NAMALWA (cell line): ENCODE results near the gene TMEM126A.
"Not testable (repeated sequence)": the region's sequence is repeated elsewhere in the genome, so short reads cannot be mapped to it uniquely, and the experiment has no call there.

ENCODE experiments used
- DNase-seq: peaks from one replicate; pipeline ENCODE4 v3.0.0-alpha.2; 2015; ENCODE audit warnings: low spot score

TMEM126A gene

DNA sequence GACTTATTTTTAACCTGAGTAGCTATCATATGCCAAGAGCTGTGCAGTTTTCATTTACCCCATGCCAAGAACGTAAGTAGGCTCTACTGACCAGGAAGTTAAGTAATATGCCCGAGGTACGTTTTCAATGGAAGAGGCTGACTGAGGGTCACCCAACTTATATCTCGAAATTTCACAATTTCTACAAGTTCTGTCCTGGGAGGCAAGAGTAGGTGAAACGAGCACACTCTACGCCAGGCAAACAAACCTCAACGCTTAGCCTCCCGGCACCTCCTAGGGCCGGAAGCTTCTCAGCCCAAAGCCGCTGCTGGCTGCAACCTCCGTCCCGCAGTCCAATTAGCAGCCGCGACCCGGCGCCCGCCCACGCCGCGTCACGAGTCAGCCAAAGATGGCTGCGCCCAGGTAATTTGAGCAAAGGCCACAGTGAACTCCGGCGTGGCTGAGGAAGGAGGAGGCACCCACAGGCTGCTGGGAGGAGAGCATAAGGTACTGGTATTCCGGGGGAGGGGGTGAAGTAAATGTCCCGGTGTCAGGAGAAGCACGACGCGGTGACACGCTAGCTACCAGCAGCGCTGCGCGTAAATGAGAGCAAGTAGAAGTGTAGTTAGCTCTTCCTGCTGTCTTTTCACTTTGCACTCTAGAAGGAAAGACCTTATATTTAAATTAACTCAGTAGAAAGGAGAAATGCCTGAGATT lies at the start of gene TMEM126A:
Gene TMEM126A, plus strand, starts transcription at position 364 of the 696 bp plus-strand sequence. CDS start 2,289 bp downstream, outside the sequence.
- peak; percentile 93 for DNase-seq

DNA sequence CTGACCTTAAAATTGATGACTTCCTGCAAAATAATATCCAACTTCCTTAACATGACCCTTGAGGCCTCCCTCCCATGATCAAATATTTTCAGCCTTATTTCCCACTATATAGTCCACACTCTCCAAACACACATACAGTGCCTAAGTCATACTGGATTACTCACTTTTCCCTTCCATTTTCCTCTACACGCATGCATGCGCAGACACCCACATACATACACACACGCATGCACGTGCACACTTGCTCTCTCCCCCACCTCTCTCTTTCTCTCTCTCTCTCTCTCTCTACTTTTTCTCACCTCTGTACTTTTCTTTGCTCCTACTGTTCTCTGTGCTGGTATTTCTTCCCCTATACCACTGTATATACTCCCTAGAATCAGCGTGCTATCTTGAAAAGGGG lies 48.7 kb upstream of the TMEM126A start:
- DNase-seq = no peak

DNA sequence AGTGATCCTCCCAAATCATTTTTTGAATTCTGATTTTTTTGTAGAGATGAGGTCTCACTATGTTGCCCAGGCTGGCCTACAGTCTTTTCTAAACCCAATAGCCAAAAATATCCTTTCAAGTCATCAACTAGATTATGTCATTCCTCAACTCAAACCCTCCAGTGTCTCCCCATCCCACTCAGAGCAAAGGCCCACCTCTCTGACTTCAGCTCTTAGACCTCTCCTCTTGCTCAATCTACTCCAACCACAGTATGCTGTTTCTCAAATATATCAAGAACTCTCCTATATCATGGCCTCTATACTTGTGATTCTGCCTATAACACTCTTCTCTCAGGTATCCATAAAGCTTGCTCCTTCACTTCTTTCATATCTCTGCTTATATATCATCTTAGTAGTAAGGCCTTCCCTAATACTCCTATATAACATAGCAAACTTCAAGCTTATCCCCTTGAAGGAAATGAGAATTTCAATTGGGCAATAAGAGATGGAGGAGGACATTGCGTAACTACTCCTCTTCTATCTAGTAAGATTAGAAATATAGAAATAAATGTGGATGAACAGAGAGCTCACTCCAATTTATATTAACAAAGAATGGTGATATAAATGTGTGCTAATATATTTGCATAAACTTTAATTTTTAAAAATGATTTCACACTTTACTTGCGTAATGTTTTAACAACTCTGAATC lies 45.1 kb upstream of the TMEM126A start:
- no peak for DNase-seq

DNA sequence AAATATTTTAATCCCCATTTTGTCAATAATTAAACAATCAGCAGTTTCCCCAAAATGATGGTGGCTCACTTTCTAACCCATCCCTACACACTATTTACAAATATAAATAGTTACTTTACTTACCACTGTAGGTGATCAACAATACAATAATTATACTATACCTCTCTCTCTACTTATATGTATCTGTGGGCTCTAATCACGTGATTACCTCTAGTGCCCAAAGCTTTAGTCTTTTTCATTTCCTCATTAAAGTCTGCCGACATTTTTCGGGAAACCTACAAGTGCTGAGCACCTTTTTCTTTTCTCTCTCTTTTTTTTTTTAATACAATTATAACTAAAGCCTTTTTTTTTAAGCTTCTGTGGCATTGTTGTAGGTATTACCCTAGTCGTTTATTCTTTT lies 44.5 kb upstream of the TMEM126A start:
- DNase-seq = no peak

DNA sequence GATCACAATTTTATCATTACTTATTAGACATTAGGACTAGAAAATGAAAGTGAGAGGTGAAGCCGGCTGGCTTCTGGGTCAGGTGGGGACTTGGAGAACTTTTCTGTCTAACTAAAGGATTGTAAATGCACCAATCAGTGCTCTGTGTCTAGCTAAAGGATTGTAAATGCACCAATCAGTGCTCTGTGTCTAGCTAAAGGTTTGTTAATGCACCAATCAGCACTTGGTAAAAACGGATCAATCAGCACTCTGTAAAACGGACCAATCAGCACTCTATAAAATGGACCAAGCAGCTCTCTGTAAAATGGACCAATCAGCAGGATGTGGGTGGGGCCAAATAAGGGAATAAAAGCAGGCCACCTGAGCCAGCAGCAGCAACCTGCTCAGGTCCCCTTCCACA lies 41.5 kb upstream of the TMEM126A start:
- not testable (repeated sequence) for DNase-seq

DNA sequence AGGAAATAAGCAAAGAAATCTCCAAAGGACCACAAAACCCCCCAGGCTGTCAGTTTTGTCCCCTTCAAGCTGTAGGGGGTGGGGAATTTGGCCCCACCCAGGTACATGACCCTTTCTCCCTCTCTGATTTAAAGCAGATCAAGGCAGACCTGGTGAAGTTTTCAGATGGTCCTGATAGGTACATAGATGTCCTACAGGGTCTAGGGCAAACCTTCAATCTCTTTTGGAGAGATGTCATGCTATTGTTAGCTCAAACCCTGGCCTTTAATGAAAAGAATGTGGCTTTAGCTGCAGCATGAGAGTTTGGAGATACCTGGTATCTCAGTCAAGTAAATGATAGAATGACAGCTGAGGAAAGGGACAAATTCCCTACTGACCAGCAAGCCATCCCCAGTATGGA lies 39.1 kb upstream of the TMEM126A start:
- DNase-seq = not testable (repeated sequence)

DNA sequence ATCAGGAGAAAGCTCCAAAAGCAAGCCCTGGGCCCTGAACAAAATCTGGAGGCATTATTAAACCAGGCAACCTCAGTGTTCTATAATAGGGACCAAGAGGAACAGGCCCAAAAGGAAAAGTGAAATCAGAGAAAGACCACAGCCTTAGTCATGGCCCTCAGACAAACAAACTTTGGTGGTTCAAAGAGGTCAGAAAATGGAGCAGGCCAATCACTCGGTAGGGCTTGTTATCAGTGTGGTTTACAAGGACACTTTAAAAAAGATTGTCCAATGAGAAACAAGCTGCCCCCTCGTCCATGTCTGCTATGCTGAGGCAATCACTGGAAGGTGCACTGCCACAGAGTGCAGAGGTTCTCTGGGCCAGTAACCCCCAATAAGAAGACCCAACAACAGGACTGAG lies 38.5 kb upstream of the TMEM126A start:
- DNase-seq = not testable (repeated sequence)

DNA sequence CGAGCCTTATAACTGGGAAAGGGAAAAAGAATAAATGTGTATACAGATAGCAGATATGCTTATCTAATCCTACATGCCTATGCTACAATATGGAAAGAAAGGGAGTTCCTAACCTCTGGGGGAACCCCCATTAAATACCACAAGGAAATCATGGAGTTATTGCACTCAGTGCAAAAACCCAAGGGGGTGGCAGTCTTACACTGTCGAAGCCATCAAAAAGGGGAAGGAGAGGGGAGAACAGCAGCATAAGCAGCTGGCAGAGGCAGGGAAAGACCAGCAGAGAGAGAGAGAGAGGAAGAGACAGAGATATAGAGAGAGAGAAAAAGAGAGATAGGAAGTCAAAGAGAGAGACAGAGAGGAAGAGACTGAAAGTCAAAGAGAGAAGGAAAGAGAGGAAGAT lies 36.1 kb upstream of the TMEM126A start:
- not testable (repeated sequence) for DNase-seq

DNA sequence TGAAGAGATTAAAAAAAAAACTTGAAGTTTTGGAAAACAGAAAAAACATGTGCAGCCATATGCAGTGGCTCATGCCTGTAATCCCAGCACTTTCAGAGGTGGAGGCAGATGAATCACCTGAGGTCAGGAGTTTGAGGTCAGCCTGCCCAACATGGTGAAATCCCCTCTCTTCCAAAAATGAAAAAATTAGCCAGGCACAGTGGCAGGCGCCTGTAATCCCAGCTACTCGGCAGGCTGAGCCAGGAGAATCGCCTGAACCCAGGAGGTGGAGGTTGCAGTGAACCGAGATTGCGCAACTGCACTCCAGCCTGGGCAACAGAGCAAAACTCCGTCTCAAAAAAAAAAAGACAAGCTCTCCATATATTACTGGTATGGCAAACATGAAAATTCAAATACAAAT lies 28.3 kb upstream of the TMEM126A start:
- DNase-seq = no peak

DNA sequence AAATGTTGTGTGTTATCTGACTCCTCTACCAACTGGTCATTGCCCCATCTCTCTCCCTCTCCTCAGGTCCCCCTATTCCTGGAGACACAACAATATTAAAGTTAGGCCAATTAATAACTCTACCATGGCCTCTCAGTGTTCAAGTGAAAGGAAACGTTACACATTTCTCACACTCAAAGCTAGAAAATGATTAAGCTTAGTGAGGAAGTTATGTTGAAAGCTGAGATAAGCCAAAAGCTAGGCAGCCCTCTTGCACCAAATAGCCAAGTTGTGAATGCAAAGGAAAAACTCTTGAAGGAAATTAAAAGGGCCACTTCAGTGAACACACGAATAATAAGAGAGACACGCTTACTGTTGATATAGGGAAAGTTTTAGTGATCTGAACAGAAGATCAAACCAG lies 27.5 kb upstream of the TMEM126A start:
- DNase-seq = no peak

DNA sequence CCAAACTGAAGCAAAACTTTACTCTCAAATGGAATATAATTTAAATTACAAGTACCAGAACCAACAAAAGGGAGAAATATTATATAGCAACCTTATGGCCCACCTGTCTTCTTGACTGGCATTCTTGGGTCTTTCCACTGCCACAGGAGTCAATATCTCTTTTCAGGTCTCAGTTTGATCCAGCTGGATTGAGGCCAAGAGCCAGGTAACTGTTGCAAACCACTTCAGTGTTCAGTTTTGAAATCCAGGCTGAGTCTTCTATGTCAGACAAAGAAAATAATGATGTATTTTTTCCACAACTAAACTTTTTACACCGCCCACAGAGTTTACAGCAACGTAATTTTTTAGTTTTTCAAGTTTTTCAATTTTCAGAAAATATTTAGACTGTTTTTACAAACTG lies 21.3 kb upstream of the TMEM126A start:
- DNase-seq = no peak

DNA sequence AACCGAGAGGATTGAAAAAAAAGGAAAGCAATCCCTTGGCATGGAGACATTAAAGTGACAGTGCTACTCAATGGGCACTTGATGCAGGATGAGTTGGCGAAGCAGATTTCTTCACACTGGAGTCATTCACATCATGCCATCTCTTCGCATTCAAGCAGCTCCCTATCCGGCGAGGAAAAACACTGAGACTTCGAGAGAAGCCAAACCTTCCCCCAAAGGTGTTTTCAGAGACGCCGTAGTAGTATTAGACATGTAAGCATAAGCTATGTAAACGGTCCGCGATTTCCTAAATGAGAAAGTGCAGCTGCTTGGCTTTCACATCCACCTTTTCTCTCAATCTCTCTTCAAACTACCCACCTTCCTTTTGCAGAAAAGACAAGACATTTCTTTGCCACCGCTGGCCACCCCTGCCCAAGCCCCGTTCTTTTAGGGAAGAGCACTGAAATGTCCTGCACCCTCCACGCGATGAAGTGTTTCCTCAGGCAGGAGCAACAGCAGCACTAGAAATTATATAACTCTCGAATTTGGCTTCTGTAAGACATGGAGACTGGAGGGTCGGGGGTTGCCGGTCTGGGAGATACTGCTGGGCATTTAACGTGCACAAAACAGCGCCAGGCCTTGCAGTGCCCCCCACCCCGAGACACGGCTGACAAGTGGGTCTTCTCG lies 20.3 kb upstream of the TMEM126A start, which contains the start of gene DLG2:
Gene DLG2, minus strand, starts transcription at position 13 of the 666 bp plus-strand sequence.
- DNase-seq = peak; percentile 44

DNA sequence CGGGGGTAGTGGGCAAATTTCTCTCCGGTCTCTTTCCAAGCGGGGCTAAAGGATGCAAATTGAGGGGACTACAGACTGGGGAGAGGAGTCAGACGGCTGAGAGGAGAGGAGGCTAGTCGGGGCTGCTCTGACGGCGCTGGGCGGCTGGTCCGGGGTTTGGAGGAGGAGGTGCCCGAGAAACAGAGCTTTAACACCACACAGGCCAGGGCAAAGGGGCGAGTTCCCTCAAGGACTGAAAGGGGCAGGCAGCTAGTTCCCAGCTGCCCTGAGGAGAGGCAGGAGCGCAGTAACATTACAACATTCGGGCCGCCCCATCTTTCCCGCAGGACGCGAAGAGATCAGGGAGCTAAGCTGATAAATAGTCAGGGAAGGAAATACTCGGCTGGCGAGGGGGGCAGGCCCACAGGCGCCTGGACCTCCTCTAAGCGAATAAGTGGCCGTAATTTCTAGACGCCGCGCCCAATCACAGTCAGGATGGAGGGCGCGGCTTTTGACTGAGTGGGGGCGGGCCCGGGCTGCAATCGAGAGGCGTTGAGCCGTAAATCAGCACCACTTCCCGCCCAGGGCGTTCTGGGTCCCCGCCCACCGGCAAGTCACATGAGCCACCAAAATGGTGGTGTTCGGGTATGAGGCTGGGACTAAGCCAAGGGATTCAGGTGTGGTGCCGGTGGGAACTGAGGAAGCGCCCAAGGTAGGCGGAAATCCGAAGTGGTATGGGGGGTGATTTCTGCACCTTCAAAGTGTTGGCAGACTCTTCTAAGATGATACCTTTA lies 19.6 kb upstream of the TMEM126A start, which contains the start of gene TMEM126B:
Gene TMEM126B, plus strand, starts transcription at position 596 of the 773 bp plus-strand sequence. Its CDS starts 15 bp downstream, at position 611.
- DNase-seq = peak; percentile 98

DNA sequence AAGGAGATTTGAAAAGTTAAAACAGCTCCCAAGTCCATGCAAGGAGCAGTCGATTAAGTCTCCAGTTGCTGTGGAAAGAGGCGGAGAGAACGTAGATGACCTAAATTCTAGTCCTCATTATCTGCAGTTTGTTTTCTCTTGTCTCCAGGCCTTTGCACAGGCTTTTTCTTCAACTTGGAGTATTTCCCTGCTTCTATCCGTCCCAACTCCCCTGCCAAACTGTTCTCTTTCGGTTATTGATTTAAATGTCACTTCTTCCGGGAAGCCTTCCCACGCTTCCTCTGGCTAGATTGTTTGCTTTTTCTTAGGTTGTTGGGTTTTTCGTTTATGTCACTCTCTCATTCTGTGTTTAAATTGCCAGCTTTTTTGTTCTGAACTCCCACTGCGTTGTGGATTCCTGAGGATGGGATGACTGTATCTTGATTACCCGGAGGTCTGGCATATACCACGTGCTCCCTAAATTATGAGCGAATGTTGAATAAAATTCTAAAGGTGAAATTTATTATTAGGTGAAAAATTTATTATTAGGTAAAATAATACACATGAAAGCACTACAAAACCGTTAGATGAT lies 18.9 kb upstream of the TMEM126A start:
- no peak for DNase-seq

DNA sequence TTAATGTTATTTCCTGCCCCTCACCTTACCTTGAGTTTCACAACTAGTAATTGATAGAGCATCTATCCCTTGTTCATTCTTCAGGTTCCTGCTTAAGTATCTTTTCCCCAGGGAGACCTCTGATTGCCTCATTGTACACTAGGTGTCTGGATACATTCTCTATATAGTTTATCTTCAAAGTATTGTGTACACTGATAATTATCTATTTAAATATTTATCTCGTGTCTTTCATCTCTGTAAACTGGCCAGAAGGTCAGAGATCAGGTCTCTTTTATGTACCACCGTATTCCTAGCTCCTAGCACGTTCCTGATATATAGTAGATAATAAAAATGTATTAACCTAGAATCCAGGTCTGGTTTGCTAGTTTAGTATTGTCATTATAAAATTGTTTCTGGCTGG lies 13.0 kb upstream of the TMEM126A start:
- DNase-seq = no peak

DNA sequence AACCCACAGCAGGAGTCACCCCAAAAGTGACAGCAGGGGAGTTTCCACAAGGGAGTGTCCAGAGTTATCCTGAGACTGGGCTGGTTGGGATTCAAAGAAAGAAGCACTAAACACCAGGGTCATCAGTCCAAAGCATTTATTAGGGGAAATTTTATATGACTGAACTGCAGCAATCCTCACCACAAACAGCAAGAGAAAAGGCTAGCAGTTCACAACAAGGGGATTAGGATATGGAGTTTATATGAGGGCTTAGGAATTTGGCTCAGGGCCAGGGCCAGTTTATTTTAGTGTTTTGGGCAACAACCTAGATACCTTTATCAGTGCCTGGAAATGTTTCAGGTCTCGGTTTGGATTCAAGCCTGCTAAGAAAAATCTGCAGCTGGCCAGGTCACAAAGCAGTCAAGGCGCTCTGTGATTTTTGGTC lies 4.6 kb upstream of the TMEM126A start:
- no peak for DNase-seq

DNA sequence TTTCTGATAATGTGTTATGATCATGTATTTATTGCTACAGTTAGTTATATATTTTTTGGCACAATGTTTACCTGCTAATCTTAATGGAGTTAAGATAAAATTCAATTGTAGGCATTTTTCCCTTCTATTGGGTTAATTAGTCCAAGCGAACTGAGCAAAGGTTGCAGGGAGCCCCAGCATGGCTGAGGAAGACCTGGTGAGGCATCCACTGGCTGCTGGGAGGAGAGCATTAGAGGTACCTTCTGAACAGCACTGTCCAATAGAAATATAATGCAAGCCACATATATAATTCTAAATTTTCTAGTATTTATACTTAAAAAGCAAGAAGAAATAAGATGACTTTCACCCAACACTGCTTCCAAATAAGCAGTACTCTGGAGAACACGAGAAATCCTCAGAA lies 689 bp upstream of the TMEM126A start:
- no peak for DNase-seq

DNA sequence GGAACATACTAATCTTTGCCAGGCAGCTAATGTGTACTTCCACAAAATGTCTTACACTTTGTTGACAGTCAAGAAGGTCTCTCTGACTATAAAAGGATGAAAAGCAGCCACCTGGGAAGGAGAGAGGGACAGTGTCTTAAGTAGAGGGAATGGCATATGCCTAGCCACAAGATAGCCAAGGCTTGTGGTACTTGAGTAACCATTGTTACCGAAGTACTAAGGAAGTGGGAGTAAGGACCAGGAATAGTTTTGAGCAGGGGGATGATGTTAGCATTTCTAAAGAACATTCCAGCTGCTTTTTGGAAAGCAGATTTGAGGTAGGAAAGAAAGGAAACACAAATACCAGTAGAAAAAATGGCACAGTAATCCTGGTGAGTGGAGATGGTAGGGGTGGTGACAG lies 3.4 kb downstream of the TMEM126A start:
- no peak for DNase-seq

DNA sequence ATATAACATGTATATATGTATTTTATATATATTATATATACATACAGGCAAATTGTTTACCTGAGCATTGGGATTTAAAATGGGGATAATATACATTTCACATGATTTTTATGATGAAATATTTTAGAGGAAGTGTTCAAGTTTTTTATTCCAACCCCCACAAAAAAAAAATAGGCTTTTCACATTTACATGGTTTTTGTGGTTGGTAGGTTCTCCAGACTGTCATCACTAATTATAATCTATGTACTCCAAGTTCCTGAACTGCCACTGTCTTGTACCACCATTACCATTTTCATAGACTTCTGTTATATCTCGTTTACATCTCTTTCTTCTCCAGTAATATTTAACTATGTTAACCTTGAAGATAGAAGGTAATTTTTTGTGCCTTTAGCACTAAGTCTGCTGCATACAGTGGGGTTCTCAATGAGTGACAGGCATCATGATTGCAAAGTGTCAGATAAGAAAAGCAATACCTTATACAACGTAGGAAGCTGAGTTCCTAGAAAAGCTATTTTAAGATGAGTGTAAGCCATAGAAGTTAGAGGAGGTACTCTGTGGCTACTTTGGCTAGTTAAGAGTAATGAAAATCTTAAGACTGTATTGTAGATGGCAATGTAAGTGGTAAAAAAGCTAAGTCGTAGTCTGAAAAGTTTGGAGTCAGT lies 5.2 kb downstream of the TMEM126A start:
- no peak for DNase-seq

DNA sequence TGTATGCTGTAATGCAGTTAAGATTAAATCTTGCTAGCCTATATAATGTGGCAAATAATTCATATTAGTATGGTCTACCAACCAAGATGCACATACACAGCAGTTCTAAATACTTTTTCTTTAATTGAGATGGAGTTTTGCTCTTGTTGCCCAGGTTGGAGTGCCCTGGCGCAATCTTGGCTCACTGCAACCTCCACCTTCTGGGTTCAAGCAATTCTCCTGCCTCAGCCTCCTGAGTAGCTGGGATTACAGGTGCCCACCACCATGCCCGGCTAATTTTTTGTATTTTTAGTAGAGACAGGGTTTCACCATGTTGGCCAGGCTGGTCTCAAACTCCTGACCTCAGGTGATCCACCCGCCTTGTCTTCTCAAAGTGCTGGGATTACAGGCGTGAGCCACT lies 6.6 kb downstream of the TMEM126A start:
- not testable (repeated sequence) for DNase-seq

DNA sequence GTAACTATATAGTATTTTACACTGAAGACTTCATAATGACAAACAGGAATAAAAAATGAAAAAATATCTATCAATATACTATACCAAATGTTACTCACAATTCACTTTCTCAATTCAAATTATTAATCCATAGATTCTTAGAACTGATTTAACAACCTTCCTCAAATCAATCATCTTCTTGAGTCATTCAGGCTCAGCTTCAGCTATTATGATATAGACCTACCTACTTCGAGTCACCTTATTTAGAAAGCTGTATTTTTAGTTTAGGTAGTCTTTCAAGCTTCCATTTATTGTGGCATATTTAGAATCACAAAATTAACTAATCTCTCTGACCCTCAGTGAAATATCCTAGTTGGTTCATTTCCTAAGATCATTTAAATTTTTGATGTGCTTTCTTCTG lies 9.0 kb downstream of the TMEM126A start:
- DNase-seq = no peak
